Measurements from ENCODE around the gene VSX1. TPM values are rescaled to one million over a fixed set of nuclear protein-coding genes. Genes with fewer than 3 reads are reported as not detected.

VSX1 gene
- total RNA-seq, 6 donors from 2014 or later: not detected

DNA sequence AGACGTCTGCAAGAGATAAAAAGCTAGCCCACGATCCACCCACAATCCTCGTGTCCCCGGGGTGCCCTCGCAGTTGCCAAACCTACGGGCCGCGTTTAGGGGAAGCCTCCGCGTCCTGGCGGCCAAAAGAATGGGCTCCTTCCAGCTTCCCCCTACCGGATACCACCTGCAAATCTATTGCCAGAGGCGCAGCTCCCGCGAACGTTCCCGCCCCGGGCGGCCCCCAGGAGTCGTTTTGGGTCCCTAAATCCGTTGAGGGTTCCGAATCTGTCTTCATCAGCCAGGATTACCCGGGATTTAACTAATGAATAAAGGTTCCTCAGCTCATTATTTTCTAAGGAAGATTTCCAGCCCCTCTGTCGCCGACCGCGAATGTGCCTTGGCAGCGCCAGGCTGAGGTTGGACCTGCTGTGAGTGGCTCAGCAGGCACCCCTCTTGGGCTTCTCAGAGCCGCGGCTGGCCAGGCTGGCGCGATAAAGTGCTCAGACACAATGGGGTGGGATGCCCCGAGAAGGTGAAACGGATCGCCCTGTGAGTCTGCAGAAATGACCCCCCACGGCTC is 2.8 kb upstream of the VSX1 start:
- Histone ChIP-seq H3K36me3 (no peaks in the 10 kb centered on the region), H3K4me1 (peaks cover 0 to 34% (median 11%) of the 10 kb centered on the region in 4 donors), H3K4me3 (no peak overlapping the region), H3K27ac (no peak overlapping the region), H3K9me3 (no peaks in the 10 kb centered on the region), H3K27me3 (peaks cover 0 to 49% (median 26%) of the 10 kb centered on the region in 4 donors)
- ATAC-seq (ENCODE audit: low FRiP score in 2 of 2) (no peak), DNase-seq (peak in 1 of 2 donors; percentile 79)
- 3 to 6% methylated on average over 18 to 33 of the region's 36 CpGs for WGBS, 2 donors
- TF ChIP-seq, protein P1, sequence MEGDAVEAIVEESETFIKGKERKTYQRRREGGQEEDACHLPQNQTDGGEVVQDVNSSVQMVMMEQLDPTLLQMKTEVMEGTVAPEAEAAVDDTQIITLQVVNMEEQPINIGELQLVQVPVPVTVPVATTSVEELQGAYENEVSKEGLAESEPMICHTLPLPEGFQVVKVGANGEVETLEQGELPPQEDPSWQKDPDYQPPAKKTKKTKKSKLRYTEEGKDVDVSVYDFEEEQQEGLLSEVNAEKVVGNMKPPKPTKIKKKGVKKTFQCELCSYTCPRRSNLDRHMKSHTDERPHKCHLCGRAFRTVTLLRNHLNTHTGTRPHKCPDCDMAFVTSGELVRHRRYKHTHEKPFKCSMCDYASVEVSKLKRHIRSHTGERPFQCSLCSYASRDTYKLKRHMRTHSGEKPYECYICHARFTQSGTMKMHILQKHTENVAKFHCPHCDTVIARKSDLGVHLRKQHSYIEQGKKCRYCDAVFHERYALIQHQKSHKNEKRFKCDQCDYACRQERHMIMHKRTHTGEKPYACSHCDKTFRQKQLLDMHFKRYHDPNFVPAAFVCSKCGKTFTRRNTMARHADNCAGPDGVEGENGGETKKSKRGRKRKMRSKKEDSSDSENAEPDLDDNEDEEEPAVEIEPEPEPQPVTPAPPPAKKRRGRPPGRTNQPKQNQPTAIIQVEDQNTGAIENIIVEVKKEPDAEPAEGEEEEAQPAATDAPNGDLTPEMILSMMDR (IDR thresholded peaks at IDR 0.05): no peak
- TF ChIP-seq POLR2A (IDR thresholded peaks at IDR 0.05): no peak
- TF ChIP-seq EP300 (IDR thresholded peaks at IDR 0.05): no peak
- TF ChIP-seq POLR2AphosphoS5 (IDR thresholded peaks at IDR 0.05): no peak

DNA sequence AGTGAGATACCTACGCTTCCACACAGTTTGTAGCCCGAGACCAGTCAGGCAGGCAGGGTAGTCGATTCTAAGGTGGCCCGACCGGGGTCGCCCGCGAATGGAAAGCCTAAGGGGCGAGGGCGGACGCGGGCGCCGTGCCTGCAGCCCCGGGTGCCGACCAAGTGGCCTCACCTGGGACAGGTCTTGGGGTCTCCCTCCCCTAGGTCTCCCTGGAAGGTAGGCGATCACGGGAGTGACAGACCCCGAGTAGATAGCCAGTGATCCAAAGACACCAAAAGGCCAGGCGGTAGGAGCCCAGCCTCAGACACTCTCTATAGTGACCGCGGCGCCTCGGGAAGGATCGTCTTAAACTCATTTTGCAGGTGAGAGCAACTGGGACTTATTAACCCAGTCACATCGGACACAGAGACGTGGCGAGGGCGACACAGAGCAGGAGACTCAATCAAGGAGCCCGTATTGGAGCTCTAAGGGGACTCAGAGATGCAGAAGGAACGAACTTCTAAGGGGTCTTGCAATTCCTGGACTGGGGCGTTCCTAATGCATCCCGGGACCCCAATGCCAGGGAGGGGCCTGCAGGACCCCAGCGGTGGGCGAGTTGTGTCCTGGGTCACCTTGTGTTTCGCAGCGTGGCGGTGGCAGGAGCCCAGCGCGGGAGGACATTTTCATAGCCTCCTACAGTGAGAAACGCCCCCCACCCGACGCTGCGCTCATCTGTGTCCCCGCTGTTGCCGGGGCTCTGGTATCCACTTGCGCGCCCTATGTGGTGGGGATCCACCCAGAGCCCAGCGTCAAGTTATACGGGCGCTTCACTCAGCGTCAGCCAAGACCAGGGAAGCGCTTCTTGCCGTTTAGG is 2.1 kb upstream of the VSX1 start:
- Histone ChIP-seq H3K27ac (no peak overlapping the region), H3K27me3 (peaks cover 0 to 50% (median 26%) of the 10 kb centered on the region in 4 donors), H3K4me3 (no peak overlapping the region), H3K36me3 (no peaks in the 10 kb centered on the region), H3K9me3 (no peaks in the 10 kb centered on the region), H3K4me1 (peaks cover 0 to 34% (median 11%) of the 10 kb centered on the region in 4 donors)
- DNase-seq (peak in 1 of 2 donors; percentile 84), ATAC-seq (ENCODE audit: low FRiP score in 2 of 2) (peak in 1 of 2 donors; percentile 39)
- TF ChIP-seq, protein P1 (IDR thresholded peaks at IDR 0.05): peak in 1 of 6 experiments; percentile 9
- no peak for TF ChIP-seq EP300 (IDR thresholded peaks at IDR 0.05)
- 7 to 13% methylated on average over 6 to 50 of the region's 54 CpGs for WGBS, 2 donors

DNA sequence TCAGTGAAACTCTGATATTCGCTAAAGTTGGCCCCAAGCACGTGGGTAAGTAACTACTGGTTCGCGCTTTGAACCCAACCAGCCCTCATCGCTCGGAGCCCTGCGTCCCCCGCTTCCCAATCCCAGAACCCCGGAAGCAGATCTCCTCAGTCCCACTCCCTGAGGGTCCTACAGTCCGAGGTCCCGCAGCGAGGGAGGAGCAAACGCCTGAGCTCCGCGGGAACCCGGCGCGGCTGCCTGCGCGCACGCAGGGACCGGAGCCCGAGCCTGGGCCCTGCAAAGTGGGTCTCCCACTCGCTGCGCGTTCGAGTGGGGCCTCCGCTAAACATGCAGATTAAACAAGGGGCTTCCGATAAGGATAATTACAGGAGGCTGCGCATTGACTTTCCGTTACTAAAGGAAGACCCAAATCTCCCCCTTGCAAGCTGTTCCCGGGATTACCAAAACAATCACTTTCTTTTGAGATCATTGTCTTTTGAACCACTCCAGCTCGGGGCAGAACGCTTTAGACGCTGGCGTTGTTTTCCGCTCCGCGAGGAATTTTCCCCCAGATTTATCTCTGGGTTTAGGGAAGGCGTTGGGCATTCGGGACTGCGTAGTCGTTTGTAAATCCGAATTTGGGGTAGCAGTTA is 1.3 kb upstream of the VSX1 start:
- Histone ChIP-seq H3K4me1 (peaks cover 0 to 34% (median 11%) of the 10 kb centered on the region in 4 donors), H3K27ac (no peak overlapping the region), H3K4me3 (no peak overlapping the region), H3K27me3 (peaks cover 0 to 55% (median 26%) of the 10 kb centered on the region in 4 donors), H3K9me3 (no peaks in the 10 kb centered on the region), H3K36me3 (no peaks in the 10 kb centered on the region)
- no peak for TF ChIP-seq EP300 (IDR thresholded peaks at IDR 0.05)
- TF ChIP-seq, protein P1 (IDR thresholded peaks at IDR 0.05): no peak
- no peak for TF ChIP-seq POLR2A (IDR thresholded peaks at IDR 0.05)
- no peak for TF ChIP-seq POLR2AphosphoS5 (IDR thresholded peaks at IDR 0.05)
- no peak for ATAC-seq (ENCODE audit: low FRiP score in 2 of 2)
- DNase-seq: peak in 1 of 2 donors; percentile 69
- 5 to 6% methylated on average over 21 to 44 of the region's 44 CpGs for WGBS, 2 donors

DNA sequence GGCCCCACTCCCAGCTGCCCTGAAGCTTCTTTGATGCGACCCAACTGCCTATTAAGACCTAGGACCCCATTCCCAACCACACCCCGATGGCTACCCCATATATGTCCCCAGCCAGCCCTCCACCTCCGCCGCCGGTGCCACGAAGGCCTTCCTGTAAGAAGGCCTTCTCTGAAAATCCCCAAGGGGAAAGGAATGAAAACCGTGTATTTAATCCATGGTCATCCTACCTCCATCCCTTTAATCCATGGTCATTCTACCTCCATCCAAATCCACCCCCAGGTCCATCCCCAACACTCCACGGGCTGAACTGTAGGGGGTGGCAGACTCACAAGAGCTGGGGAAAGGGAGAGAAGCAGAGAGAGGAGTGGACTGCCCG is 545 bp upstream of the VSX1 start:
- DNase-seq (no peak), ATAC-seq (ENCODE audit: low FRiP score in 2 of 2) (no peak)
- Histone ChIP-seq H3K27me3 (peaks cover 0 to 62% (median 26%) of the 10 kb centered on the region in 4 donors), H3K27ac (no peak overlapping the region), H3K9me3 (no peaks in the 10 kb centered on the region), H3K36me3 (no peaks in the 10 kb centered on the region), H3K4me1 (peaks cover 6 to 40% (median 16%) of the 10 kb centered on the region in 4 donors), H3K4me3 (no peak overlapping the region)
- WGBS, 2 donors: 24 to 26% methylated on average over 9 of the region's 9 CpGs
- TF ChIP-seq POLR2AphosphoS5 (IDR thresholded peaks at IDR 0.05): no peak
- no peak for TF ChIP-seq EP300 (IDR thresholded peaks at IDR 0.05)
- no peak for TF ChIP-seq POLR2A (IDR thresholded peaks at IDR 0.05)
- TF ChIP-seq, protein P1 (IDR thresholded peaks at IDR 0.05): no peak

Data from upper lobe of left lung (tissue), 6 donors.